Measurements from ENCODE around the gene INTS2. TPM values are rescaled to one million over a fixed set of nuclear protein-coding genes. Genes with fewer than 3 reads are reported as not detected.

INTS2 gene
- total RNA-seq, 1 experiment from 2014 or later: 20.8 TPM

DNA sequence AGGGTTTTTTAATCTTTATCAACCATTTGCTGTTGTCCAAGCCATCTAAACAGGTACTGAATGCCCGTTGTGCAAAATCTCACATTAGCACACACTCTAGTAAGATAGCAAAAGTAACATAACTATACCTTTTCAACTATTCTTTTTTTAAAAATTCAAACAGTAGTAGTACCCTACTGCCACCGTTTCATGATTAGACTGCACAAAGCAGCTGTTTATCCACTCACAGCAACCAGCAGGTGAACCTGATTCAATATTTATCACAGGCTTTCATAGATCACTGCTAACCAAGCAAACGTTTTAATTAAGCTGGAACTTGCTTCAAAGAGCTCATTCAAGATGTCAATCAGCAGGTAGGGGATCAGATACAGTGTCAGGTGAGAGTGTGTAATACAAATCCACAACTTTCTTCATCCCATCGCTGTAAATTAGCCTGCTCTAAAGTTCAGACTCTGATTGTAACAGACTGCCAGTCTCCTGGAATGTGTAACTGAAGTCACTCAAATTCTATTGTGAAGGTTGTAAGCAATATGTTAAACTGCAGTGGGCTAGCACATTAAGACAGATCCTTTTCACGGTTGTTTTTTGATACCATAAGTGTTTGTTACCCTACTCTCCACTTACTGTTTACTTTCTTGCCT lies 111.8 kb downstream of the INTS2 start:
- H4K91ac ChIP-seq (ENCODE audit: insufficient read length, low read depth, low read length): no peak overlapping the region
- no peaks in the 10 kb centered on the region for H3K79me2 ChIP-seq (ENCODE audit: insufficient read depth, low read length)
- H3K4ac ChIP-seq (ENCODE audit: low read depth, low read length): no peak overlapping the region
- no peak overlapping the region for H3K14ac ChIP-seq (ENCODE audit: insufficient read depth, low read length)
- H3K4me2 ChIP-seq (ENCODE audit: insufficient read depth, insufficient read length, low read length): no peak overlapping the region
- Mint-ChIP-seq H3K4me3 (no peak overlapping the region), H3K36me3 (ENCODE audit: insufficient read depth in 1 of 3, low read depth in 3 of 3) (peaks cover 4 to 24% (median 9%) of the 10 kb centered on the region in 3 experiments; a peak in 6 of 7 replicates), H3K27ac (no peak overlapping the region), H3K27me3 (ENCODE audit: low read depth) (no peaks in the 10 kb centered on the region), H3K9me3 (no peaks in the 10 kb centered on the region), H3K4me1 (no peaks in the 10 kb centered on the region)
- no CpG with 5 or more reads among the region's 5 CpGs for WGBS (ENCODE audit: extremely low coverage, insufficient read length, low lambda C conversion rate)
- no peak overlapping the region for H2BK15ac ChIP-seq (ENCODE audit: low read depth, low read length)
- H3T11ph ChIP-seq (ENCODE audit: low read length): no peak overlapping the region
- no peak overlapping the region for H3K18ac ChIP-seq (ENCODE audit: insufficient read length, low read depth, low read length)
- H2BK120ac ChIP-seq (ENCODE audit: low read depth, low read length, poor library complexity, severe bottlenecking): no peak overlapping the region
- H2BK5ac ChIP-seq (ENCODE audit: insufficient read length, low read length): no peak overlapping the region
- H3K23me2 ChIP-seq (ENCODE audit: insufficient read length, low read depth, low read length, poor library complexity, severe bottlenecking): no peaks in the 10 kb centered on the region
- no peak overlapping the region for H3K9ac ChIP-seq (ENCODE audit: extremely low read depth, insufficient read length, low read length)
- H4K20me1 ChIP-seq (ENCODE audit: control insufficient read depth, insufficient read depth, insufficient read length): no peaks in the 10 kb centered on the region
- H3K4me1 ChIP-seq (ENCODE audit: insufficient read depth, low read length): no peaks in the 10 kb centered on the region
- no peak overlapping the region for H3K56ac ChIP-seq (ENCODE audit: insufficient read length, low read depth, low read length)
- no peak for DNase-seq
- H3K23ac ChIP-seq (ENCODE audit: insufficient read length, low read depth, low read length): no peak overlapping the region
- H3K9me3 ChIP-seq (ENCODE audit: control insufficient read depth, low read depth, low read length): no peaks in the 10 kb centered on the region
- H2BK20ac ChIP-seq (ENCODE audit: low read depth, low read length, poor library complexity, severe bottlenecking): no peak overlapping the region
- H2AFZ ChIP-seq (ENCODE audit: low read length): no peak overlapping the region
- no peaks in the 10 kb centered on the region for H3K79me1 ChIP-seq (ENCODE audit: insufficient read depth, low read depth, low read length, poor library complexity, severe bottlenecking)
- H2BK12ac ChIP-seq (ENCODE audit: insufficient read length, low read depth, low read length): no peak overlapping the region
- no peak overlapping the region for H3K27ac ChIP-seq (ENCODE audit: insufficient read length, low read depth, low read length)
- no peaks in the 10 kb centered on the region for H3K27me3 ChIP-seq (ENCODE audit: insufficient read depth, low read length)
- TF ChIP-seq, protein P1, sequence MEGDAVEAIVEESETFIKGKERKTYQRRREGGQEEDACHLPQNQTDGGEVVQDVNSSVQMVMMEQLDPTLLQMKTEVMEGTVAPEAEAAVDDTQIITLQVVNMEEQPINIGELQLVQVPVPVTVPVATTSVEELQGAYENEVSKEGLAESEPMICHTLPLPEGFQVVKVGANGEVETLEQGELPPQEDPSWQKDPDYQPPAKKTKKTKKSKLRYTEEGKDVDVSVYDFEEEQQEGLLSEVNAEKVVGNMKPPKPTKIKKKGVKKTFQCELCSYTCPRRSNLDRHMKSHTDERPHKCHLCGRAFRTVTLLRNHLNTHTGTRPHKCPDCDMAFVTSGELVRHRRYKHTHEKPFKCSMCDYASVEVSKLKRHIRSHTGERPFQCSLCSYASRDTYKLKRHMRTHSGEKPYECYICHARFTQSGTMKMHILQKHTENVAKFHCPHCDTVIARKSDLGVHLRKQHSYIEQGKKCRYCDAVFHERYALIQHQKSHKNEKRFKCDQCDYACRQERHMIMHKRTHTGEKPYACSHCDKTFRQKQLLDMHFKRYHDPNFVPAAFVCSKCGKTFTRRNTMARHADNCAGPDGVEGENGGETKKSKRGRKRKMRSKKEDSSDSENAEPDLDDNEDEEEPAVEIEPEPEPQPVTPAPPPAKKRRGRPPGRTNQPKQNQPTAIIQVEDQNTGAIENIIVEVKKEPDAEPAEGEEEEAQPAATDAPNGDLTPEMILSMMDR (conservative IDR thresholded peaks at IDR 0.05): no peak
- no peak overlapping the region for H4K5ac ChIP-seq (ENCODE audit: insufficient read length, low read depth, low read length)
- H4K8ac ChIP-seq (replicated peaks; ENCODE audit: insufficient read length, low read depth, low read length): no peak overlapping the region
- H2AK5ac ChIP-seq (ENCODE audit: insufficient read length, low read length): no peak overlapping the region

Other genes with a start within 250 kb of the INTS2 start
- gene BRIP1, start 64.5 kb downstream of the INTS2 start, total RNA-seq (2021): 18.3 and 20.2 TPM in 2 replicates
- 58.7 and 60.7 TPM in 2 replicates for gene MED13, start 137.3 kb upstream of the INTS2 start, total RNA-seq (2021)